Measurements from ENCODE around the gene TXNIP. TPM values are rescaled to one million over a fixed set of nuclear protein-coding genes. Genes with fewer than 3 reads are reported as not detected.
A peak's percentile ranks its signal among the peaks of the same experiment; 100 is the strongest.

TXNIP gene
- total RNA-seq, 1 donor from 2014 or later: 19.0 TPM

GRCh38 chr1:145994391-145995120 is 1.8 kb downstream of the TXNIP start:
- peak overlapping the region; percentile 95 for H3K4me3 ChIP-seq (ENCODE audit: low read depth, low read length)
- DNase-seq (ENCODE audit: low read depth): no peak
- TF ChIP-seq CTCF (IDR thresholded peaks at IDR 0.05; ENCODE audit: insufficient read depth, low read length, poor library complexity, severe bottlenecking): no peak
- H3K36me3 ChIP-seq (ENCODE audit: control insufficient read depth, insufficient read depth, low read length): peaks cover 9% of the 10 kb centered on the region
- H3K27me3 ChIP-seq (ENCODE audit: control insufficient read depth, insufficient read depth, low read length): no peaks in the 10 kb centered on the region

GRCh38 chr1:145993618-145994390 is 2.6 kb downstream of the TXNIP start:
- peaks cover 9% of the 10 kb centered on the region for H3K36me3 ChIP-seq (ENCODE audit: control insufficient read depth, insufficient read depth, low read length)
- no peaks in the 10 kb centered on the region for H3K27me3 ChIP-seq (ENCODE audit: control insufficient read depth, insufficient read depth, low read length)
- no peak for DNase-seq (ENCODE audit: low read depth)
- TF ChIP-seq CTCF (IDR thresholded peaks at IDR 0.05; ENCODE audit: insufficient read depth, low read length, poor library complexity, severe bottlenecking): no peak
- peak overlapping the region; percentile 95 for H3K4me3 ChIP-seq (ENCODE audit: low read depth, low read length)

GRCh38 chr1:145992958-145993617 is 3.3 kb downstream of the TXNIP start:
- TF ChIP-seq CTCF (IDR thresholded peaks at IDR 0.05; ENCODE audit: insufficient read depth, low read length, poor library complexity, severe bottlenecking): no peak
- H3K4me3 ChIP-seq (ENCODE audit: low read depth, low read length): peak overlapping the region; percentile 95
- no peaks in the 10 kb centered on the region for H3K27me3 ChIP-seq (ENCODE audit: control insufficient read depth, insufficient read depth, low read length)
- peaks cover 9% of the 10 kb centered on the region for H3K36me3 ChIP-seq (ENCODE audit: control insufficient read depth, insufficient read depth, low read length)
- DNase-seq (ENCODE audit: low read depth): no peak

- DNase-seq (ENCODE audit: low read depth): no peak
- no peaks in the 10 kb centered on the region for H3K27me3 ChIP-seq (ENCODE audit: control insufficient read depth, insufficient read depth, low read length)
- H3K4me3 ChIP-seq (ENCODE audit: low read depth, low read length): peak overlapping the region; percentile 95
- no peak for TF ChIP-seq CTCF (IDR thresholded peaks at IDR 0.05; ENCODE audit: insufficient read depth, low read length, poor library complexity, severe bottlenecking)
- H3K36me3 ChIP-seq (ENCODE audit: control insufficient read depth, insufficient read depth, low read length): peaks cover 9% of the 10 kb centered on the region
Observed at GRCh38 chr1:145992502-145992936, 3.9 kb downstream of the TXNIP start.

GRCh38 chr1:145991735-145992412 is 4.5 kb downstream of the TXNIP start:
- Histone ChIP-seq H3K27me3 (ENCODE audit: control insufficient read depth, insufficient read depth, low read length) (no peaks in the 10 kb centered on the region), H3K4me3 (ENCODE audit: low read depth, low read length) (peak overlapping the region; percentile 95), H3K36me3 (ENCODE audit: control insufficient read depth, insufficient read depth, low read length) (peaks cover 9% of the 10 kb centered on the region)
- no peak for DNase-seq (ENCODE audit: low read depth)
- no peak for TF ChIP-seq CTCF (IDR thresholded peaks at IDR 0.05; ENCODE audit: insufficient read depth, low read length, poor library complexity, severe bottlenecking)
